Peyer's patch (tissue), 4 donors: Measurements from ENCODE around the gene LIN9. TPM values are rescaled to one million over a fixed set of nuclear protein-coding genes. Genes with fewer than 3 reads are reported as not detected.

Experiments used
- DNase-seq, 3 donors: peaks; one replicate each; pipeline ENCODE4 v3.0.0-alpha.2; 2017 to 2019
- H3K27ac ChIP-seq, 4 donors: fragments of 200-600 bp; sonication (generic); one replicate each; pipeline ENCODE4 v1.5.1; 2016 to 2019
- H3K27me3 ChIP-seq, 2 donors: fragments of 200-600 bp; sonication (generic); one replicate each; pipeline ENCODE4 v1.5.1; 2019
- H3K36me3 ChIP-seq, 3 donors: fragments of 200-600 bp; sonication (generic); one replicate each; pipeline ENCODE4 v1.5.1; 2016 to 2019
- H3K4me1 ChIP-seq, 4 donors: fragments of 200-600 bp; sonication (generic); one replicate each; pipeline ENCODE4 v1.5.1; 2016 to 2019
- H3K4me3 ChIP-seq, 4 donors: fragments of 200-600 bp; sonication (generic); 1 replicate in 3 of 4; 2 replicates in 1 of 4; pipeline ENCODE4 v1.5.1; 2016 to 2019; ENCODE audit warnings: mild to moderate bottlenecking in 1 of 4
- H3K9me3 ChIP-seq, 4 donors: fragments of 200-600 bp; sonication (generic); one replicate each; pipeline ENCODE4 v1.5.1; 2016 to 2019; ENCODE audit warnings: mild to moderate bottlenecking in 1 of 4
- POLR2A ChIP-seq, 2 donors: fragments of 450-650 bp; IDR thresholded peaks; one replicate each; pipeline ENCODE4 v1.5.1; 2017; ENCODE audit warnings: antibody characterized with exemption in 2 of 2, mild to moderate bottlenecking in 2 of 2, moderate library complexity in 2 of 2
- total RNA-seq, 4 donors: library from RNA; depleted of rRNA; stranded (reverse); fragments of >200 nt; gene quantifications; one replicate each; pipeline ENCODE4 v1.1.0, GENCODE V29; 2016
- TF ChIP-seq, protein P1 (sequence below), 6 experiments: fragments of 450-650 bp in 4 of 6; fragments of 200-600 bp in 2 of 6; sonication (generic) in 1 of 6; IDR thresholded peaks; one replicate each; pipeline ENCODE4 v1.5.1; 2017 to 2019; ENCODE audit warnings: antibody characterized with exemption in 6 of 6, mild to moderate bottlenecking in 3 of 6, moderate library complexity in 1 of 6

The LIN9 gene
- total RNA-seq, 4 donors from 2014 or later, result 2.5 to 6.6 (median 4.2) TPM

GRCh38 chr1:226302731-226303130 lies 6.2 kb downstream of the LIN9 start:
- Histone ChIP-seq H3K4me3 (no peak overlapping the region), H3K4me1 (peaks cover 0 to 3% (median 0%) of the 10 kb centered on the region in 4 donors), H3K27ac (no peak overlapping the region), H3K27me3 (no peaks in the 10 kb centered on the region), H3K9me3 (no peaks in the 10 kb centered on the region), H3K36me3 (peaks cover 0 to 14% (median 0%) of the 10 kb centered on the region in 3 donors)
- TF ChIP-seq, protein P1, sequence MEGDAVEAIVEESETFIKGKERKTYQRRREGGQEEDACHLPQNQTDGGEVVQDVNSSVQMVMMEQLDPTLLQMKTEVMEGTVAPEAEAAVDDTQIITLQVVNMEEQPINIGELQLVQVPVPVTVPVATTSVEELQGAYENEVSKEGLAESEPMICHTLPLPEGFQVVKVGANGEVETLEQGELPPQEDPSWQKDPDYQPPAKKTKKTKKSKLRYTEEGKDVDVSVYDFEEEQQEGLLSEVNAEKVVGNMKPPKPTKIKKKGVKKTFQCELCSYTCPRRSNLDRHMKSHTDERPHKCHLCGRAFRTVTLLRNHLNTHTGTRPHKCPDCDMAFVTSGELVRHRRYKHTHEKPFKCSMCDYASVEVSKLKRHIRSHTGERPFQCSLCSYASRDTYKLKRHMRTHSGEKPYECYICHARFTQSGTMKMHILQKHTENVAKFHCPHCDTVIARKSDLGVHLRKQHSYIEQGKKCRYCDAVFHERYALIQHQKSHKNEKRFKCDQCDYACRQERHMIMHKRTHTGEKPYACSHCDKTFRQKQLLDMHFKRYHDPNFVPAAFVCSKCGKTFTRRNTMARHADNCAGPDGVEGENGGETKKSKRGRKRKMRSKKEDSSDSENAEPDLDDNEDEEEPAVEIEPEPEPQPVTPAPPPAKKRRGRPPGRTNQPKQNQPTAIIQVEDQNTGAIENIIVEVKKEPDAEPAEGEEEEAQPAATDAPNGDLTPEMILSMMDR (IDR thresholded peaks at IDR 0.05), result no peak
- no peak for TF ChIP-seq POLR2A (IDR thresholded peaks at IDR 0.05)
- no peak for DNase-seq

DNA sequence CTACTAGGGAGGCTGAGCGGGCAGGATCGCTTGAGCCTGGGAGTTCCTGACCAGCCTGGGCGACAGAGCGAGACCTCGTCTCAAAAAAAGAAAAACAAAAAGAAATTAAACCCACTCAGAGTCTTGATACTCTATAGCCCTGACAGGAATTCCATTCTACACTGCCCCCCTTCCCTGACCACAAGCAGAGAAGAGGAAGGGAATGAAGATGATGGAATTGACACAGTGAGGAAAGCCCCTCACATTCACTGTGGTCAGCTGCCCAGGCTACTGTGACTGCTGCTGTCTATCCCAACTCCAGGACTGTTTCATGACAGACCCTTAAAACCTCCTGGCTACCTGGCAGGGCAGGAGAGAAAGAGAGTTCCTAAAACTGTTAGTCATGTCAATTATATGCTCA lies 12.1 kb downstream of the LIN9 start:
- Histone ChIP-seq H3K36me3 (peaks cover 0 to 19% (median 0%) of the 10 kb centered on the region in 3 donors), H3K27ac (no peak overlapping the region), H3K27me3 (no peaks in the 10 kb centered on the region), H3K4me1 (no peaks in the 10 kb centered on the region), H3K4me3 (no peak overlapping the region), H3K9me3 (no peaks in the 10 kb centered on the region)
- DNase-seq, result no peak
- TF ChIP-seq, protein P1 (IDR thresholded peaks at IDR 0.05), result no peak
- TF ChIP-seq POLR2A (IDR thresholded peaks at IDR 0.05), result no peak

GRCh38 chr1:226293553-226293920 lies 15.4 kb downstream of the LIN9 start:
- Histone ChIP-seq H3K36me3 (peaks cover 0 to 12% (median 0%) of the 10 kb centered on the region in 3 donors), H3K27ac (no peak overlapping the region)
- TF ChIP-seq, protein P1 (IDR thresholded peaks at IDR 0.05), result no peak
- TF ChIP-seq POLR2A (IDR thresholded peaks at IDR 0.05), result no peak

GRCh38 chr1:226292874-226293552 lies 16.0 kb downstream of the LIN9 start:
- Histone ChIP-seq H3K4me1 (no peaks in the 10 kb centered on the region), H3K36me3 (peaks cover 0 to 7% (median 0%) of the 10 kb centered on the region in 3 donors), H3K27me3 (no peaks in the 10 kb centered on the region), H3K9me3 (no peaks in the 10 kb centered on the region), H3K4me3 (no peak overlapping the region), H3K27ac (no peak overlapping the region)
- TF ChIP-seq, protein P1 (IDR thresholded peaks at IDR 0.05), result no peak
- no peak for TF ChIP-seq POLR2A (IDR thresholded peaks at IDR 0.05)
- DNase-seq, result no peak

More at GRCh38 chr1:226293553-226293920, 15.4 kb downstream of the LIN9 start:
- H3K27me3 ChIP-seq, result no peaks in the 10 kb centered on the region
- no peak for DNase-seq
- H3K9me3 ChIP-seq, result no peaks in the 10 kb centered on the region
- H3K4me3 ChIP-seq, result no peak overlapping the region
- no peaks in the 10 kb centered on the region for H3K4me1 ChIP-seq

DNA sequence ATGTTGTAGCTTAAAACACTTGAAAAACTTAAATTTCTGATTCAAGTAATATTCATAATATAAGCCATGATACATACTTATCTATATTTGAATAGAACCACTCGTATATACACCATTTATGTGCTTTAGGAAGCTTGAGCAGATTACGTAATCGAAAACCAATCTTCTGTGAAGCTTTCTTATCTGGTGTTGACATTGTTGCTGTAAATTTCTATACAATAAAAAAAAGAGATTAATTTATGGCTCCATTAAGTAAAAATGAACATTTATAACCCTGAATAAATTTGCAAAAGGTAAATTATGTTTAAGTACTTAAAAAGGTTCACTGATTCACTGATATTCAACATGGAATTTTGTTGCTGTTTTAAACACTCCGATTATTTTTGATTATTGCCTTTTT lies 21.4 kb downstream of the LIN9 start:
- Histone ChIP-seq H3K27ac (no peak overlapping the region), H3K27me3 (no peaks in the 10 kb centered on the region), H3K36me3 (no peaks in the 10 kb centered on the region), H3K4me1 (no peaks in the 10 kb centered on the region), H3K9me3 (no peaks in the 10 kb centered on the region), H3K4me3 (no peak overlapping the region)
- DNase-seq, result no peak
- TF ChIP-seq, protein P1 (IDR thresholded peaks at IDR 0.05), result no peak
- no peak for TF ChIP-seq POLR2A (IDR thresholded peaks at IDR 0.05)
